ENCODE data around the gene B3GAT3.

DNA sequence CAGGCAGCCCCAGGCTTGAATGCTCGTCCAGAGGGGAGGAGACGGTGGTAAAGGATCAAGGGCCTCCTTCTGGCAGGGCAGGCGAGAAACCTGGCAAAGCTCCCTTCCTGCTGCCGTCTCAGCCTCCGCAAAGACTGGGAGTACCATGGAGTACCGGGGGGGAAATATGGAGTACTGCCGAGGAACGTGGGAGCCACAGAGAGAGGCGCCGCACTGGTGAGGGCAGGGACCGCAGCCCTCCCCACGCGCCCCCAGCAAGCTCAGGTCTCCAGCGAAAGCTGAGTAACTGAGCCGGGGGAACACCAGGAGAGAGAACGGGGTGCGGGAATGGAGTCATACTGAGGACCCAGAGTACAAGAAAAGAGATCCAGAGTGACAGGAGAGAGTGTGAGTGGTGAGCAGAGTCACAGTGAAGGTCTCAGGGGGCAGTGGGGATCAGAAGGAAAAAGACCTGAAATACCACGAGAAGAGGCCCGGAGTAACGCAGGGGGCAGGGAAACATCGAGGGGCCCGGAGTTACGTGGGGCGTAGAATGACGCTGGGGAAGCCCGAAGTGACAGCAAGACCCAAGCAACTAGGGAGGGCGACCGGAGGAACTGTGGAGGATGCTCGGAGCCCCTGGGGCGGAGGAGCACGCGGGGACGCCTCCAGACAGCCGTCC lies 10.0 kb downstream of the B3GAT3 start:
- TF ChIP-seq, protein P1, sequence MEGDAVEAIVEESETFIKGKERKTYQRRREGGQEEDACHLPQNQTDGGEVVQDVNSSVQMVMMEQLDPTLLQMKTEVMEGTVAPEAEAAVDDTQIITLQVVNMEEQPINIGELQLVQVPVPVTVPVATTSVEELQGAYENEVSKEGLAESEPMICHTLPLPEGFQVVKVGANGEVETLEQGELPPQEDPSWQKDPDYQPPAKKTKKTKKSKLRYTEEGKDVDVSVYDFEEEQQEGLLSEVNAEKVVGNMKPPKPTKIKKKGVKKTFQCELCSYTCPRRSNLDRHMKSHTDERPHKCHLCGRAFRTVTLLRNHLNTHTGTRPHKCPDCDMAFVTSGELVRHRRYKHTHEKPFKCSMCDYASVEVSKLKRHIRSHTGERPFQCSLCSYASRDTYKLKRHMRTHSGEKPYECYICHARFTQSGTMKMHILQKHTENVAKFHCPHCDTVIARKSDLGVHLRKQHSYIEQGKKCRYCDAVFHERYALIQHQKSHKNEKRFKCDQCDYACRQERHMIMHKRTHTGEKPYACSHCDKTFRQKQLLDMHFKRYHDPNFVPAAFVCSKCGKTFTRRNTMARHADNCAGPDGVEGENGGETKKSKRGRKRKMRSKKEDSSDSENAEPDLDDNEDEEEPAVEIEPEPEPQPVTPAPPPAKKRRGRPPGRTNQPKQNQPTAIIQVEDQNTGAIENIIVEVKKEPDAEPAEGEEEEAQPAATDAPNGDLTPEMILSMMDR (IDR thresholded peaks at IDR 0.05; ENCODE audit: extremely low read depth in 1 of 2, insufficient read depth in 1 of 2, low read depth in 1 of 2, low read length in 2 of 2) = peak in 1 of 2 donors; percentile 0
- TF ChIP-seq, protein P2, sequence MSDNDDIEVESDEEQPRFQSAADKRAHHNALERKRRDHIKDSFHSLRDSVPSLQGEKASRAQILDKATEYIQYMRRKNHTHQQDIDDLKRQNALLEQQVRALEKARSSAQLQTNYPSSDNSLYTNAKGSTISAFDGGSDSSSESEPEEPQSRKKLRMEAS (IDR thresholded peaks at IDR 0.05; ENCODE audit: insufficient read depth, insufficient read length) = no peak
- TF ChIP-seq POLR2AphosphoS5 (IDR thresholded peaks at IDR 0.05; ENCODE audit: insufficient read depth, low read depth, low read length) = no peak
- no peak for TF ChIP-seq EZH2 (IDR thresholded peaks at IDR 0.05; ENCODE audit: borderline replicate concordance, low read depth, low read length, severe bottlenecking)
- peak; percentile 44 for TF ChIP-seq POLR2A (IDR thresholded peaks at IDR 0.05; ENCODE audit: low read depth, low read length)
- TF ChIP-seq FOS (IDR thresholded peaks at IDR 0.05; ENCODE audit: borderline replicate concordance, insufficient read depth, low read length) = no peak
- no peak for TF ChIP-seq MYC (IDR thresholded peaks at IDR 0.05; ENCODE audit: low read depth, low read length)
- TF ChIP-seq JUN (IDR thresholded peaks at IDR 0.05; ENCODE audit: borderline replicate concordance, insufficient read depth, insufficient read length, low read depth) = no peak
- TF ChIP-seq GATA2 (IDR thresholded peaks at IDR 0.05; ENCODE audit: insufficient read depth, insufficient read length, low read depth, low read length) = no peak

Data from endothelial cell of umbilical vein (primary cell).